ENCODE measurements around the gene COPG2. TPM values are rescaled to one million over a fixed set of nuclear protein-coding genes. Genes with fewer than 3 reads are reported as not detected.

The COPG2 gene
- total RNA-seq, 1 experiment from 2014 or later, result 77.7 TPM

GRCh38 chr7:130708001-130708400 lies 39.5 kb upstream of the COPG2 start:
- no peak overlapping the region for H3K27ac Mint-ChIP-seq
- Histone ChIP-seq H2BK20ac (ENCODE audit: low read depth, low read length, poor library complexity, severe bottlenecking) (no peak overlapping the region), H3K27ac (ENCODE audit: insufficient read length, low read depth, low read length) (no peak overlapping the region), H3K4me1 (ENCODE audit: insufficient read depth, low read length) (no peaks in the 10 kb centered on the region), H4K91ac (ENCODE audit: insufficient read length, low read depth, low read length) (no peak overlapping the region), H2AK5ac (ENCODE audit: insufficient read length, low read length) (no peak overlapping the region), H3K9ac (ENCODE audit: extremely low read depth, insufficient read length, low read length) (no peak overlapping the region), H3K14ac (ENCODE audit: insufficient read depth, low read length) (no peak overlapping the region), H3K23me2 (ENCODE audit: insufficient read length, low read depth, low read length, poor library complexity, severe bottlenecking) (no peaks in the 10 kb centered on the region), H3K9me3 (ENCODE audit: control insufficient read depth, low read depth, low read length) (no peaks in the 10 kb centered on the region), H4K8ac (replicated peaks; ENCODE audit: insufficient read length, low read depth, low read length) (no peak overlapping the region), H3K27me3 (ENCODE audit: insufficient read depth, low read length) (no peaks in the 10 kb centered on the region), H3T11ph (ENCODE audit: low read length) (no peak overlapping the region), H4K20me1 (ENCODE audit: control insufficient read depth, insufficient read depth, insufficient read length) (no peaks in the 10 kb centered on the region), H3K4ac (ENCODE audit: low read depth, low read length) (no peak overlapping the region), H2BK12ac (ENCODE audit: insufficient read length, low read depth, low read length) (no peak overlapping the region), H2BK5ac (ENCODE audit: insufficient read length, low read length) (no peak overlapping the region), H3K79me1 (ENCODE audit: insufficient read depth, low read depth, low read length, poor library complexity, severe bottlenecking) (no peaks in the 10 kb centered on the region), H3K56ac (ENCODE audit: insufficient read length, low read depth, low read length) (no peak overlapping the region), H2BK15ac (ENCODE audit: low read depth, low read length) (no peak overlapping the region), H2AFZ (ENCODE audit: low read length) (no peak overlapping the region), H3K18ac (ENCODE audit: insufficient read length, low read depth, low read length) (no peak overlapping the region), H2BK120ac (ENCODE audit: low read depth, low read length, poor library complexity, severe bottlenecking) (no peak overlapping the region), H4K5ac (ENCODE audit: insufficient read length, low read depth, low read length) (no peak overlapping the region), H3K23ac (ENCODE audit: insufficient read length, low read depth, low read length) (no peak overlapping the region), H3K4me2 (ENCODE audit: insufficient read depth, insufficient read length, low read length) (no peak overlapping the region), H3K79me2 (ENCODE audit: insufficient read depth, low read length) (no peaks in the 10 kb centered on the region)
- no peak overlapping the region for H3K4me3 Mint-ChIP-seq
- WGBS (ENCODE audit: extremely low coverage, insufficient read length, low lambda C conversion rate), result no CpG with 5 or more reads among the region's 4 CpGs
- peaks cover 0 to 3% of the 10 kb centered on the region in 2 experiments; a peak in 2 of 4 replicates for H3K4me1 Mint-ChIP-seq
- no peak for DNase-seq
- peaks cover 6 to 7% of the 10 kb centered on the region in 2 experiments for H3K9me3 Mint-ChIP-seq
- no peaks in the 10 kb centered on the region; the same call in 1 of the 2 replicates for H3K27me3 Mint-ChIP-seq (ENCODE audit: low read depth)
- TF ChIP-seq CTCF (conservative IDR thresholded peaks at IDR 0.05), result no peak
- H3K36me3 Mint-ChIP-seq (ENCODE audit: insufficient read depth in 1 of 3, low read depth in 3 of 3), result no peaks in the 10 kb centered on the region
